ENCODE data around the gene MGAT5. TPM values are rescaled to one million over a fixed set of nuclear protein-coding genes. Genes with fewer than 3 reads are reported as not detected.

The MGAT5 gene
- total and polyA plus RNA-seq, 8 donors = 2.9 to 36.9 (median 19.6) TPM

DNA sequence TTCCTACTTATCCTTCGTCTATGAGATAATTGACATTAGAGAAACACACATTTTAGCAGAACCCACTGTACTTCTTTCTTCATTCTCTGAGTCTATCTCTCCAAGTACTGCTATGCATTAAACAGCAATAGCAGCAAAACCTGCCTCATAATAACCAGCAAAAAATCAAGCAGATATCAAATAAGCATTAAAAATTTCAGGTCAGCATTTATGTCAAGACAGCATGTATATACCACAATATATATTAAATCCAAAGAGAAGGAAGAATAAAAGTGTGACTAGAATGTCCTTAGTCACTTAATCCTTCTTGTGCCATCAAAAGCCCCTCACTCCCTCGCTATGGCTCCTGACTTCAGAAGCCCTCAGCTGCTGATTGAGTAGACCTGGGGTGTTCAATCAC, 131.3 kb downstream of the MGAT5 start:
- Histone ChIP-seq H3K4me3 (no peak overlapping the region), H3K9me3 (no peaks in the 10 kb centered on the region), H3K27ac (no peak overlapping the region), H3K4me1 (no peaks in the 10 kb centered on the region), H3K36me3 (no peaks in the 10 kb centered on the region), H3K27me3 (no peaks in the 10 kb centered on the region)
- no peak for ATAC-seq
- DNase-seq = no peak
- FAIRE-seq = no peak
- intact Hi-C loops (cut with DNase I) = no loop called here
- no peak for TF ChIP-seq CTCF (IDR thresholded peaks at IDR 0.05)
- WGBS, 2 donors = 68 to 96% methylated on average over 2 of the region's 2 CpGs

DNA sequence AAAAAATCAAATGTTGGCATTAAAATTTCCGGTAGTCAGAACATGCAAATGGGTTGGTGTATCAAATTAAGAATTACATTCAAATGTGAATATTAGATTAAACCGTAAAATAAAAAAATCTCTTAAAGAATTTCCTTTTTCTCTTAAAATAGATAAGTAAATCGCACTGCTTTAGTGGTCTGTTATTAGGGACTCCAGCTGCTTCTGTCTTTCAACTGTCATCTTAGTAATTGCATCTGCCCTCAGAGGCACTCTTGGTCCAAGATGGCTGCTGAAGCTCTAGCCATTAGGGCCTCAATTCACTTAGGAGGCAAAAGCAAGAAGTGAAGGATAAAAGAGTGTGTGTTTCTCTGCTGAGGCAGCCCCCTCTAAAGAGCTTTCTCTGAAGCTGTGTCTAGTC, 132.4 kb downstream of the MGAT5 start:
- Histone ChIP-seq H3K4me3 (no peak overlapping the region), H3K4me1 (no peaks in the 10 kb centered on the region), H3K27ac (no peak overlapping the region), H3K27me3 (no peaks in the 10 kb centered on the region), H3K9me3 (no peaks in the 10 kb centered on the region), H3K36me3 (no peaks in the 10 kb centered on the region)
- no peak for FAIRE-seq
- no peak for DNase-seq
- no peak for ATAC-seq
- WGBS, 2 donors = 98 to 99% methylated on average over 3 of the region's 3 CpGs
- intact Hi-C loops (cut with DNase I) = no loop called here
- TF ChIP-seq CTCF (IDR thresholded peaks at IDR 0.05) = no peak

DNA sequence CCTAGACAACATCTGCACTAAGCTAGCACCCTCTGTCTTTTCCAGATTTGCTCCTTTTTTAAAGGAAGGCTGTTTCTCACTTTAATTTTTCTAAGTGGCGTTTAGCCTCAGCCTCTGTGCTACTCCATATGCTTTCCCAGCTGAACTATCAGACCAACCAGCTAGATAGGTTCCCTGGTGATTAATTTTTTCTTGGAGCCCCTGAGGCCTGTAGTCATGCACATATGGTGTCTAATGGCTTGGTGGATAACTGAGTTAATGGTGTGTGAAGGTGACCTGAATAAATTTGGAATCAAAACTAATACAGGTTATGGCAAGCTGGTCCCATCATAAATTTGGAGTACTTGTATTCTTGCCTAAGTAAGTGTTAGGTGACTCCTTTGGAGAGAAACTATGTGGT, 135.5 kb downstream of the MGAT5 start:
- no peaks in the 10 kb centered on the region for H3K4me1 ChIP-seq
- no peak for DNase-seq
- WGBS, 2 donors = 93 to 95% methylated on average over 1 of the region's 1 CpG
- H3K9me3 ChIP-seq = no peaks in the 10 kb centered on the region
- H3K27me3 ChIP-seq = no peaks in the 10 kb centered on the region
- no peak overlapping the region for H3K4me3 ChIP-seq
- no peak for ATAC-seq
- no peak for TF ChIP-seq CTCF (IDR thresholded peaks at IDR 0.05)
- intact Hi-C loops (cut with DNase I) = no loop called here
- no peak overlapping the region for H3K27ac ChIP-seq
- no peaks in the 10 kb centered on the region for H3K36me3 ChIP-seq
- FAIRE-seq = no peak

DNA sequence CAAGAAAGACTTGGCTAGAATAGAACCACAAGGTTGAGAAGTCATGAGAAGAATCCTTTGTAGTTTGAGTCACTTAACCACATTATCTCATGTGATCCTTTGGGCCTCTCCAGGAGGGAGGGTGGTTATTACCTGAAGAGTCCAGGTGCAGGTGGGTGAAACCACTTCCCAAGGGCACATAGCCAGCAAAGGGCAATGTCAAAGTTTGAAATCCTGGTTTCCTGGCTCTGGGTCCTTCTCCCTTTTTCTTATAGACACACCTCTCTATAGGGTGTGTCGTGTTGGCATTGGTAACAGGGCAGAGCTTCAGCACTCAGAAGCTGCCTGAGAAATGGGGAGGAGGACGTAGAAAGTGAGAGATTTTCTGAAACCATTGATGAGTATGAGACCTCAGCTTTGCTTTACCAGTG, 137.9 kb downstream of the MGAT5 start:
- no peak for DNase-seq
- 80 to 95% methylated on average over 2 of the region's 2 CpGs for WGBS, 2 donors
- TF ChIP-seq CTCF (IDR thresholded peaks at IDR 0.05) = no peak
- intact Hi-C loops (cut with DNase I) = no loop called here
- peak in 3 of 4 donors; percentile 30 to 44 (median 43) for ATAC-seq
- H3K27ac ChIP-seq = no peak overlapping the region
- no peak overlapping the region for H3K4me3 ChIP-seq
- no peaks in the 10 kb centered on the region for H3K36me3 ChIP-seq
- no peaks in the 10 kb centered on the region for H3K4me1 ChIP-seq
- no peaks in the 10 kb centered on the region for H3K27me3 ChIP-seq
- H3K9me3 ChIP-seq = no peaks in the 10 kb centered on the region
- no peak for FAIRE-seq

GRCh38 chr2:134392442-134393074, 138.7 kb downstream of the MGAT5 start:
- intact Hi-C loops (cut with DNase I) = no loop called here
- no peaks in the 10 kb centered on the region for H3K36me3 ChIP-seq
- H3K4me1 ChIP-seq = no peaks in the 10 kb centered on the region
- no peaks in the 10 kb centered on the region for H3K9me3 ChIP-seq
- H3K27me3 ChIP-seq = no peaks in the 10 kb centered on the region
- H3K27ac ChIP-seq = no peak overlapping the region
- ATAC-seq (peak in 2 of 4 donors; percentile 32 to 38), FAIRE-seq (no peak), DNase-seq (no peak)
- no peak for TF ChIP-seq CTCF (IDR thresholded peaks at IDR 0.05)
- WGBS, 2 donors = 88% methylated on average over 7 of the region's 7 CpGs
- H3K4me3 ChIP-seq = no peak overlapping the region

Measured in pancreas (tissue), 10 donors.